HG03575 (cell line): Measurements from ENCODE around the gene TEX12.
"Not testable (repeated sequence)": the region's sequence is repeated elsewhere in the genome, so short reads cannot be mapped to it uniquely, and the experiment has no call there.

Experiments
- ATAC-seq: cut with Tn5 transposase; IDR thresholded peaks from one replicate; pipeline ENCODE4 v1.9.1; 2021; ENCODE audit not compliant: unreplicated experiment, insufficient number of reproducible peaks, low FRiP score; ENCODE audit errors: extremely low read depth

TEX12 gene

DNA sequence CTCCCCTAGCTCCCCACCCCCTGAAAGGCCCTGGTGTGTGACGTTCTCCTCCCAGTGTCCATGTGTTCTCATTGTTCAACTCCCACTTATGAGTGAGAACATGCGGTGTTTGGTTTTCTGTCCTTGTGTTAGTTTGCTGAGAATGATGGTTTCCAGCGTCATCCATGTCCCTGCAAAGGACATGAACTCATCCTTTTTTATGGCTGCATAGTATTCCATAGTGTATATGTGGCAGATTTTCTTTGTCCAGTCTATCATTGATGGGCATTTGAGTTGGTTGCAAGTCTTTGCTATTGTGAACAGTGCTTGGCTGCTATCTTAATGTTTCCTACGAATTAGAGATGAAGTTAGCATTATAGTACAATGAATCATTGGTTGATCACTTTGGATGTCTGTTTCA lies 31.9 kb downstream of the TEX12 start:
- not testable (repeated sequence) for ATAC-seq

DNA sequence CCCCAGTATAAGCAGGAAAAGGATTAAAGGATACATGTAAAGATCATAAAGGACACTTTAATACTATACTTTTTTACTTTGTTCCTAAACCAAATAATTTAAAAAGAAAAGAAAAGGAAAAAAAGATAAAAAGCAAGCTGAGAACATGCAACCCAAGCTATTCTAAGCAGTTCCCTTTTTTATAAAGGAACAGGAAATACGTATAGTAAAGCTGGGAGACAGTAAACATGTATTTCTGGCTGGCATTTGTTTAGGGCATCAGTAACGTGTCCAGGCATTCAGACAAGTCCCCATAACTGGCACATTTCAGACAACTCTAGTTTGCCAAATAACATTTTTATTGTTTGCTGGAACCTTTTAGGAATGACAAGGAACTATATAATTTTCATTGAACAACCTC lies 33.1 kb downstream of the TEX12 start:
- no peak for ATAC-seq

DNA sequence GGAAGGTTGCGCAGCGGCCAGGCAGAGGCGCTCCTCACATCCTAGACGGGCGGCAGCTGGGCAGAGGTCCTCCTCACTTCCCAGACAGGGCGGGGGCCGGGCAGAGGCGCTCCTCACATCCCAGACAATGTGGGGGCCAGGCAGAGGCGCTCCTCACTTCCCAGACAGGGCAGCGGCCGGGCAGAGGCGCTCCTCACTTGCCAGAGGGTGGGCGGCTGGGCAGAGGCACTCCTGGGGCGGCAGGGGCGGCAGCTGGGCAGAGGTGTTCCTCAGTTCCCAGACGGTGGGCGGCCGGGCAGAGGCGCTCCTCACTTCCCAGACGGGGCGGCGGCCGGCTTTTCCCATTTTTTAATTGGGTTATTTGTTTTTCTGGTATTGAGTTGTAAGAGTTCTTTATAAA lies 38.9 kb downstream of the TEX12 start:
- ATAC-seq, result no peak

GRCh38 chr11:112210890-112211289 lies 43.7 kb downstream of the TEX12 start:
- ATAC-seq, result no peak

DNA sequence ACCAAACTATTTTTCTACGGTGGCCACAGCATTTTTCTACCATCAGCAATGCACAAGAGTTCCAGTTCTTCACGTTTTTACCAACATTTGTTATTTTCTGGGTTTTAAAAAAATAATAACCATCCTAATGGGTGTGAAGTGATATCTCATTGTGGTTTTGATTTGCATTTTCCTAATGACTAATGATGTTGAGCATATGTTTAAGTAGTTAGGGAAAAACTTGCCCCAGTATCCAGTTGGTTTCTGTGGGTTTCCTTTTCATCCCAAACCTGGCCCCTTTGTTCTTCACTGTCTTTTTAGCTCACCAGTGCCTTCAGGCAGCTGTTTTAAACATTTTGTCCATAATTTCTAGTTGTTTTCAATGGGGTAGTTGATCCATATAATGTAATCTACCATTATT lies 44.4 kb downstream of the TEX12 start:
- ATAC-seq, result no peak

- no peak for ATAC-seq
These were observed 45.1 kb downstream of the TEX12 start for GRCh38 chr11:112212290-112212689.

DNA sequence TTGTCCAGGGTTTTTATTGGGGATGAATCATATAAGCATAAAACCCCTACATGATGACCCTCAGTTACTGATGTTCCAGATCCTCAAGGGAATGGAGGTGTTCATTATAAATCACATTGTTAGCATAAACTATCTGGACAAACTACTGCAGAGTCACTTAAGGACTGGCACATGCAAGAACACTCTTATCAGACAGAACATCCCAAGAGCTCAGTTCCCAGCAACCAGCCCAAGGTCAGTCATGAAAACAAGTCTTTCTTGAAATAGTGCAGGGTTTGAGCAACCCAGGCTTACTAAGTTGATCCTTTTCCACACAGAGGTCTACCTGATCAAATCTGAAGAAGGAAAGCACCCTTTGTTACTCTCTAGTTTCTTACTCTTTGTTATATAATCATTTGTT lies 45.5 kb downstream of the TEX12 start:
- no peak for ATAC-seq

DNA sequence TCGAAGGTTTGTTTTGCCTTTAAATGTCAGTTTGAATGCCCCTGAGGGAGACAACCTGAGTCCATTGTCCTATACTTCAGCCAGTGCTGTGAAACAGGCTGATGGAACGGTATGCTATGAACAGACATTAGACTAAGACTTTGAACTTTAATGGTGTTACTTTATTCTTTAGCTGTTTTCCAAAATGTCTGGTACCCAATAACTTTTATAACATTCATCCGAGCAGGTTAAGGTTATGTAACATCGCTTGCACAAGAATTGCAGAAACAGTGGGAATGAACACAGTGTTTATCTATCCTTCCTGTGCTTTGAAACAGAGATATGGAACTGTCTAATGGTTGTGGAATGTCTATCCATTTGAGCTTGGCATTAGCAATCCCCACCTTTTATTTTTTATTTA lies 46.6 kb downstream of the TEX12 start:
- no peak for ATAC-seq

GRCh38 chr11:112215621-112216020 lies 48.4 kb downstream of the TEX12 start:
- ATAC-seq, result no peak

- no peak for ATAC-seq
These were observed 49.5 kb downstream of the TEX12 start for GRCh38 chr11:112216561-112217105.

- ATAC-seq, result no peak
These were observed 52.5 kb downstream of the TEX12 start for GRCh38 chr11:112219476-112220232.

DNA sequence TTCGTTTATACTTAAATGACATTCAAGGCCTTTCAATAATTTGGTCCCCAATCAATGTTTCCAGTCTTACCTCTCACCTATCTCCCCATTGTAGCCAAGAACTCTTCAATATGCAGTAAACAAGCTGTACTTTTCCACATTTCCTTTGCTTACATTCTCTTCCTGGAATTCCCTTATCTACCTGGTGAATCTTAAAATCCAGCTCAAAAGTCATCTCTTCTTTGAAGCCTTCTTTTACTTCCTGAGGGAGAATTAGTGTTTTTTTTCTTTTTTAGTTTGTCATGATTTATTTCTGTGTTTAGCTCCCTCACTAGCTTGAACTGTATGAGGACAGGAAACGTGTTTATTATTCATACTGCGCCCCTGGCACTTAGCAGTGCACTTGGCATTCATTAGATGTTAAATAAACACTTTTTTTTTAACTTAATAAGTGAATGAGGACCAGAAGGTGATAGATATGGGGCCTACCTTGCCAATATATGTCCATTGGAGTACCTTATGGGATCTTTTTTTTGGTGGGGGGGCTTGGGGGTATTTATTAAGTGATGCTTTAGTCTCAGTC lies 54.2 kb downstream of the TEX12 start:
- no peak for ATAC-seq
